Uterus (tissue), 2 donors: ENCODE data around the gene WWOX.

Experiments used
- POLR2A ChIP-seq, 2 donors: fragments of 450-650 bp; IDR thresholded peaks; one replicate each; pipeline ENCODE4 v1.6.1; 2016; ENCODE audit warnings: antibody characterized with exemption in 2 of 2, mild to moderate bottlenecking in 1 of 2, moderate library complexity in 1 of 2
- TF ChIP-seq, protein P1 (sequence below), 4 experiments: fragments of 200-600 bp in 2 of 4; fragments of 450-650 bp in 2 of 4; sonication (generic) in 2 of 4; IDR thresholded peaks; one replicate each; pipeline ENCODE4 v1.5.1; 2016 to 2019; ENCODE audit warnings: antibody characterized with exemption in 4 of 4, mild to moderate bottlenecking in 2 of 4, moderate library complexity in 1 of 4

DNA sequence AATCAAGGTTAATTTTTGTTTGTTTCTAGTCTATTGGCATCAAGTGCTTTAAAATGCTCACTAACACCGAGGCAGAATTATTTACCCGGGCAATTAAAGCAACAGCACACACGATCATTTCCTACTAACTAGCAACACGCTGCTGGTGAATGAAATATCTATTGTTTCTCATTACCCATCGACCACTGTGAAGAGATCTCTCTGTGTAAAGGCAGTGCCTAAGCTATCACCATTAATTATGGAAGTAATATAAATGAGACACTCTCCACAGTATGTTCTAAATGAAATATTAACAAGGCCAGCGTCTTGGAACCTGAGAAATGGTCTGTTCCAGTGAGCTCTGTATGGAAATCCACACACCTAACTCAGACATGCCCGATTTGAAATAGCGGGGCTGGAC, 1103.5 kb downstream of the WWOX start:
- TF ChIP-seq, protein P1, sequence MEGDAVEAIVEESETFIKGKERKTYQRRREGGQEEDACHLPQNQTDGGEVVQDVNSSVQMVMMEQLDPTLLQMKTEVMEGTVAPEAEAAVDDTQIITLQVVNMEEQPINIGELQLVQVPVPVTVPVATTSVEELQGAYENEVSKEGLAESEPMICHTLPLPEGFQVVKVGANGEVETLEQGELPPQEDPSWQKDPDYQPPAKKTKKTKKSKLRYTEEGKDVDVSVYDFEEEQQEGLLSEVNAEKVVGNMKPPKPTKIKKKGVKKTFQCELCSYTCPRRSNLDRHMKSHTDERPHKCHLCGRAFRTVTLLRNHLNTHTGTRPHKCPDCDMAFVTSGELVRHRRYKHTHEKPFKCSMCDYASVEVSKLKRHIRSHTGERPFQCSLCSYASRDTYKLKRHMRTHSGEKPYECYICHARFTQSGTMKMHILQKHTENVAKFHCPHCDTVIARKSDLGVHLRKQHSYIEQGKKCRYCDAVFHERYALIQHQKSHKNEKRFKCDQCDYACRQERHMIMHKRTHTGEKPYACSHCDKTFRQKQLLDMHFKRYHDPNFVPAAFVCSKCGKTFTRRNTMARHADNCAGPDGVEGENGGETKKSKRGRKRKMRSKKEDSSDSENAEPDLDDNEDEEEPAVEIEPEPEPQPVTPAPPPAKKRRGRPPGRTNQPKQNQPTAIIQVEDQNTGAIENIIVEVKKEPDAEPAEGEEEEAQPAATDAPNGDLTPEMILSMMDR (IDR thresholded peaks at IDR 0.05) = no peak
- no peak for TF ChIP-seq POLR2A (IDR thresholded peaks at IDR 0.05)
